Measurements from ENCODE around the gene KTN1.
A peak's percentile ranks its signal among the peaks of the same experiment; 100 is the strongest.

Gene KTN1

GRCh38 chr14:55577229-55577628, 2.8 kb upstream of the KTN1 start:
- no peak for DNase-seq (ENCODE audit: low read depth, low spot score)

- DNase-seq (ENCODE audit: low read depth, low spot score) = no peak
Observed at GRCh38 chr14:55578511-55578910, 1.5 kb upstream of the KTN1 start.

GRCh38 chr14:55580470-55581341, 699 bp downstream of the KTN1 start:
- peak; percentile 73 for DNase-seq (ENCODE audit: low read depth, low spot score)

- no peak for DNase-seq (ENCODE audit: low read depth, low spot score)
Observed at GRCh38 chr14:55581342-55581771, 1.4 kb downstream of the KTN1 start.

GRCh38 chr14:55582746-55583145, 2.7 kb downstream of the KTN1 start:
- no peak for DNase-seq (ENCODE audit: low read depth, low spot score)

GRCh38 chr14:55583942-55584468, 4.0 kb downstream of the KTN1 start:
- DNase-seq (ENCODE audit: low read depth, low spot score) = no peak

- no peak for DNase-seq (ENCODE audit: low read depth, low spot score)
Observed at GRCh38 chr14:55585854-55586253, 5.8 kb downstream of the KTN1 start.

- no peak for DNase-seq (ENCODE audit: low read depth, low spot score)
Observed at GRCh38 chr14:55586411-55586810, 6.4 kb downstream of the KTN1 start.

GRCh38 chr14:55587847-55588246, 7.8 kb downstream of the KTN1 start:
- no peak for DNase-seq (ENCODE audit: low read depth, low spot score)

GRCh38 chr14:55588259-55588699, 8.3 kb downstream of the KTN1 start:
- no peak for DNase-seq (ENCODE audit: low read depth, low spot score)

- DNase-seq (ENCODE audit: low read depth, low spot score) = no peak
Observed at GRCh38 chr14:55589171-55589570, 9.2 kb downstream of the KTN1 start.

GRCh38 chr14:55592436-55592835, 12.4 kb downstream of the KTN1 start:
- no peak for DNase-seq (ENCODE audit: low read depth, low spot score)

GRCh38 chr14:55593698-55594097, 13.7 kb downstream of the KTN1 start:
- no peak for DNase-seq (ENCODE audit: low read depth, low spot score)

- DNase-seq (ENCODE audit: low read depth, low spot score) = no peak
Observed at GRCh38 chr14:55599250-55599879, 19.4 kb downstream of the KTN1 start.

GRCh38 chr14:55600784-55601561, 21.0 kb downstream of the KTN1 start:
- DNase-seq (ENCODE audit: low read depth, low spot score) = no peak

GRCh38 chr14:55603401-55603953, 23.5 kb downstream of the KTN1 start:
- no peak for DNase-seq (ENCODE audit: low read depth, low spot score)

GRCh38 chr14:55604488-55604887, 24.5 kb downstream of the KTN1 start:
- no peak for DNase-seq (ENCODE audit: low read depth, low spot score)

- no peak for DNase-seq (ENCODE audit: low read depth, low spot score)
Observed at GRCh38 chr14:55604900-55605418, 25.0 kb downstream of the KTN1 start.

- DNase-seq (ENCODE audit: low read depth, low spot score) = no peak
Observed at GRCh38 chr14:55605793-55606192, 25.8 kb downstream of the KTN1 start.

- DNase-seq (ENCODE audit: low read depth, low spot score) = no peak
Observed at GRCh38 chr14:55607386-55607785, 27.4 kb downstream of the KTN1 start.

- DNase-seq (ENCODE audit: low read depth, low spot score) = no peak
Observed at GRCh38 chr14:55609681-55610080, 29.7 kb downstream of the KTN1 start.

Data from ELF-1 (cell line).